Vagina (tissue), 2 donors: ENCODE results near the gene CUL5. TPM values are rescaled to one million over a fixed set of nuclear protein-coding genes. Genes with fewer than 3 reads are reported as not detected.

Experiments used
- DNase-seq, 2 donors: peaks; one replicate each; pipeline ENCODE4 v3.0.0-alpha.2; 2017; ENCODE audit errors: extremely low spot score in 2 of 2
- H3K27ac ChIP-seq: fragments of 200-600 bp; sonication (generic); one replicate; pipeline ENCODE4 v1.5.1; 2019
- H3K27me3 ChIP-seq: fragments of 200-600 bp; sonication (generic); one replicate; pipeline ENCODE4 v1.5.1; 2019
- H3K36me3 ChIP-seq, 2 donors: fragments of 200-600 bp; sonication (generic); one replicate each; pipeline ENCODE4 v1.5.1; 2017 to 2019
- H3K4me1 ChIP-seq: fragments of 200-600 bp; sonication (generic); one replicate; pipeline ENCODE4 v1.5.1; 2019
- H3K4me3 ChIP-seq, 2 donors: fragments of 200-600 bp; sonication (generic); 1 replicate in 1 of 2; 2 replicates in 1 of 2; pipeline ENCODE4 v1.5.1; 2016 to 2019
- H3K9me3 ChIP-seq: fragments of 200-600 bp; sonication (generic); one replicate; pipeline ENCODE4 v1.5.1; 2019
- CTCF ChIP-seq, 3 experiments: fragments of 450-650 bp in 2 of 3; fragments of 200-600 bp in 1 of 3; sonication (generic) in 1 of 3; IDR thresholded peaks; one replicate each; pipeline ENCODE4 v1.5.1; 2017 to 2019; ENCODE audit warnings: antibody characterized with exemption in 3 of 3, mild to moderate bottlenecking in 2 of 3, moderate library complexity in 2 of 3
- POLR2A ChIP-seq, 2 donors: fragments of 450-650 bp; IDR thresholded peaks; one replicate each; pipeline ENCODE4 v1.6.1; 2017; ENCODE audit warnings: antibody characterized with exemption in 2 of 2, mild to moderate bottlenecking in 2 of 2, moderate library complexity in 2 of 2
- POLR2AphosphoS5 ChIP-seq, 2 donors: sonication (generic); formaldehyde crosslinking; IDR thresholded peaks; one replicate each; pipeline ENCODE4 v1.9.0; 2017; ENCODE audit warnings: antibody characterized with exemption in 2 of 2, mild to moderate bottlenecking in 2 of 2, low read depth in 1 of 2; ENCODE audit not compliant: insufficient read depth in 1 of 2
- intact Hi-C: fragments of 100-400 bp; cut with DNase I; formaldehyde crosslinking; loops from one replicate; pipeline ENCODE4 v1.15.1; 2023
- total RNA-seq: library from RNA; depleted of rRNA; stranded (reverse); fragments of >200 nt; gene quantifications from one replicate; pipeline ENCODE4 v1.2.3, GENCODE V29; 2016

Gene CUL5
- total RNA-seq, 1 donor from 2014 or later, result 31.2 TPM

GRCh38 chr11:108085672-108086071 is 77.0 kb downstream of the CUL5 start:
- Histone ChIP-seq H3K27ac (no peak overlapping the region), H3K36me3 (peaks cover 0 to 14% of the 10 kb centered on the region in 2 donors), H3K4me1 (no peaks in the 10 kb centered on the region), H3K27me3 (no peaks in the 10 kb centered on the region), H3K4me3 (no peak overlapping the region), H3K9me3 (no peaks in the 10 kb centered on the region)
- TF ChIP-seq POLR2AphosphoS5 (IDR thresholded peaks at IDR 0.05; ENCODE audit: insufficient read depth in 1 of 2, low read depth in 1 of 2) (no peak), POLR2A (IDR thresholded peaks at IDR 0.05) (no peak), CTCF (IDR thresholded peaks at IDR 0.05) (no peak)
- DNase-seq, result no peak
- intact Hi-C loops, result no loop called here

DNA sequence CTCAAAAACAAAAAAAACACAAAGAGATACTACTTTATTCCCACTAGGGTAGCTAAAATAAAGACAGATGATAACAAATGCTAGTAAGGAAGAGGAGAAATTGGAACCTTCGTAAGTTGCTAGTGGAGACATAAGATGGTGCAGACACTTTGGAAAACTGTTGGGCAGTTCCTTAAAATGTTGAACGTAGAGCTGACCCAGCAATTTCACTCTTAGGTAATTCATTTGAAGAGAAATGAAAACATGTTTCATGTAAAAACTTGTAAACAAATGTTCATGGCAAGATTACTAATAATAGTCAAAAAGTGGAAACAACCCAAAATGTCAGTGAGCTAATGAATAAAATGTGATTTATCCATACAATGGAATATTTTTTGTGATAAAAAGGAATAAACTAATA is 83.4 kb downstream of the CUL5 start:
- no peak for DNase-seq
- Histone ChIP-seq H3K4me3 (no peak overlapping the region), H3K4me1 (no peaks in the 10 kb centered on the region), H3K36me3 (peaks cover 0 to 38% of the 10 kb centered on the region in 2 donors), H3K9me3 (no peaks in the 10 kb centered on the region), H3K27ac (no peak overlapping the region), H3K27me3 (no peaks in the 10 kb centered on the region)
- TF ChIP-seq POLR2AphosphoS5 (IDR thresholded peaks at IDR 0.05; ENCODE audit: insufficient read depth in 1 of 2, low read depth in 1 of 2) (no peak), POLR2A (IDR thresholded peaks at IDR 0.05) (no peak), CTCF (IDR thresholded peaks at IDR 0.05) (no peak)
- intact Hi-C loops, result no loop called here

DNA sequence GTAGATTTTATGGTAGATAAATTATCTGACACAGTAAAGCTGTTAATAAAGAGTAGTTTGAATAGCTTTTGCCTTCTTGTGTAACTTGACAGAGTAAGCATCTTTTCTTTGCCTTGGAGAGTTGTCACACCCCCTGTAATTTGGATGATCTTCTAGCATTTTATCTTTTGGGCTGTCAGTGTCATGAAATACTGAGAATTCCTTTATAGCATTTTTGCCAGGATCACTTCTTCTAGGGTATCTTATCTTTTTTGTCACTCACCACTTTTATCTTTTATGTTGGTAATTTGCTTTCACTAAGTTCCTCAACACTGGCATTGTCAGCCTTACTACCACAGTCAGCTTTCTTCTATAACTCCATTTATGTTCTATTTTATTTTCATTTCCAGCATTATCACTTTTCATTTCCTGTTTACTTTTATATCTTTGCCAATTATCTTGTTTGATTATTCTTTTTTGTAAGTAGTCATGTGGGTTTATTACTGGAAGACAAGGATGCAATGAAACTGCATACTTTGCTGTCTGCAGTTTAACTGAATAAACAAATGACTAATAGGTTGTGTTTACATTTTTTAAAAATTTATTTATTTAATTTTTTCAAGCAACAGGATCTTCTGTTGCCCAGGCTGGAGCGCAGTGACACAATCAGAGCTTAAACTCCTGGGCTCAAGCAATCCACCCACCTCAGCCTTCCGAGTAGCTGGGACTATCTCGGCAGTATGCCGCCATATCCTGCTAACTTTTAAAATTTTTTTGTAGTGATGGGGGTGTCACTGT is 84.6 kb downstream of the CUL5 start:
- TF ChIP-seq CTCF (IDR thresholded peaks at IDR 0.05) (no peak), POLR2AphosphoS5 (IDR thresholded peaks at IDR 0.05; ENCODE audit: insufficient read depth in 1 of 2, low read depth in 1 of 2) (no peak), POLR2A (IDR thresholded peaks at IDR 0.05) (no peak)
- H3K4me1 ChIP-seq, result no peaks in the 10 kb centered on the region
- H3K9me3 ChIP-seq, result no peaks in the 10 kb centered on the region
- H3K36me3 ChIP-seq, result peaks cover 0 to 44% of the 10 kb centered on the region in 2 donors
- DNase-seq, result no peak
- H3K4me3 ChIP-seq, result no peak overlapping the region
- no peaks in the 10 kb centered on the region for H3K27me3 ChIP-seq
- intact Hi-C loops, result no loop called here
- H3K27ac ChIP-seq, result no peak overlapping the region

DNA sequence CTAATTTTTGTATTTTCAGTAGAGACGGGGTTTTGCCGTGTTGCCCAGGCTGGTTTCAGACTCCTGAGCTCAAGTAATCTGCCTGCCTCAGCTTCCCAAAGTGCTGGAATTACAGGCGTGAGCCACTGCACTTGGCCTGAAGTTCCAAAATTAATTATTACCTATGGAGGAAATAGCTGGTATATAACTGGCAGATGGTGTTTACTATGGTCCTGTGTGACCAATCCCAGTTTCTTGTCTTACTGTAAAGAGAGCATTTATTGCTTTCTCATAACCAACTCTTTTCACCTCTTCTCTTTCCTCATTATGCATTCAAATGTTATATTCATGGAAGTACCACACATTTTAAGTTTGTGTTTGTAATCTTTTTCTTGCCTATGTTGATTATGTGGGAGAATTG is 88.5 kb downstream of the CUL5 start:
- Histone ChIP-seq H3K9me3 (no peaks in the 10 kb centered on the region), H3K27ac (no peak overlapping the region), H3K4me1 (no peaks in the 10 kb centered on the region), H3K27me3 (no peaks in the 10 kb centered on the region), H3K36me3 (peaks cover 0 to 43% of the 10 kb centered on the region in 2 donors), H3K4me3 (no peak overlapping the region)
- DNase-seq, result no peak
- TF ChIP-seq POLR2A (IDR thresholded peaks at IDR 0.05), result no peak
- intact Hi-C loops, result no loop called here

DNA sequence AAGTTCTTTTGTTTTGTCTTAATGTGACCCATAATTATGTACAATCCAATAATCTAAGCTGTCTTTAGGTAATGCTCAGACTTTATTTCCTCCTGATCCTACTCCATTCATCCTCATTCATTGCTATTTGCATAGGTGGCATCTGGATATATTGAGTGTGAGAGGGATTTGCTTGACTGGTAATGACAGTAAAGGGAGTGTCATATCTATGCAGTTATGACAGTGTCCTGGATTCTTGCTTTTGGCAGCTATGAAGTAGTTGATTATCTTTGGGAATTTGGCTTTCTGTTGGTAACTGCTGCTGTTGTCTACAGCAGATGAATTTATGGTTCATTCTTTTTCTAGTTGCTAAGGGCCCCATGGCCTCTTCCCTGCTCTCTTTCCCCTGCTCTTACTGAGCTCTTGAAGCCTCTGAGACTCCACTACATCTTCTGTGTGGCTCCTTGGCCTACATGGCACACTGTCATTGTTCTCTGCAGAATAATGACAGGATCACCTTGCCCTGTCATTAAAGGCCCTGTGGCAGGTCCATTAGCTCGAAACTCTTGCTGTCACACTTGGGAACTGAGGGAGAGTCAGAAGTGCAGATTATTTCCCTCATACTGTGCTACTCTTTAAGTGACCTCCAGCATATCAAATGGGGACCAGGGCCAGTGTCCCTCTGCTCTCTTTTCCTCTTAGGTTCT is 92.5 kb downstream of the CUL5 start:
- DNase-seq, result no peak
- Histone ChIP-seq H3K4me1 (no peaks in the 10 kb centered on the region), H3K27me3 (no peaks in the 10 kb centered on the region), H3K4me3 (no peak overlapping the region), H3K36me3 (peaks cover 0 to 28% of the 10 kb centered on the region in 2 donors), H3K27ac (no peak overlapping the region), H3K9me3 (no peaks in the 10 kb centered on the region)
- intact Hi-C loops, result no loop called here
- TF ChIP-seq POLR2A (IDR thresholded peaks at IDR 0.05), result no peak
- TF ChIP-seq POLR2AphosphoS5 (IDR thresholded peaks at IDR 0.05; ENCODE audit: insufficient read depth in 1 of 2, low read depth in 1 of 2), result no peak
- TF ChIP-seq CTCF (IDR thresholded peaks at IDR 0.05), result no peak
